ENCODE measurements around the gene KCTD8.

Gene KCTD8

DNA sequence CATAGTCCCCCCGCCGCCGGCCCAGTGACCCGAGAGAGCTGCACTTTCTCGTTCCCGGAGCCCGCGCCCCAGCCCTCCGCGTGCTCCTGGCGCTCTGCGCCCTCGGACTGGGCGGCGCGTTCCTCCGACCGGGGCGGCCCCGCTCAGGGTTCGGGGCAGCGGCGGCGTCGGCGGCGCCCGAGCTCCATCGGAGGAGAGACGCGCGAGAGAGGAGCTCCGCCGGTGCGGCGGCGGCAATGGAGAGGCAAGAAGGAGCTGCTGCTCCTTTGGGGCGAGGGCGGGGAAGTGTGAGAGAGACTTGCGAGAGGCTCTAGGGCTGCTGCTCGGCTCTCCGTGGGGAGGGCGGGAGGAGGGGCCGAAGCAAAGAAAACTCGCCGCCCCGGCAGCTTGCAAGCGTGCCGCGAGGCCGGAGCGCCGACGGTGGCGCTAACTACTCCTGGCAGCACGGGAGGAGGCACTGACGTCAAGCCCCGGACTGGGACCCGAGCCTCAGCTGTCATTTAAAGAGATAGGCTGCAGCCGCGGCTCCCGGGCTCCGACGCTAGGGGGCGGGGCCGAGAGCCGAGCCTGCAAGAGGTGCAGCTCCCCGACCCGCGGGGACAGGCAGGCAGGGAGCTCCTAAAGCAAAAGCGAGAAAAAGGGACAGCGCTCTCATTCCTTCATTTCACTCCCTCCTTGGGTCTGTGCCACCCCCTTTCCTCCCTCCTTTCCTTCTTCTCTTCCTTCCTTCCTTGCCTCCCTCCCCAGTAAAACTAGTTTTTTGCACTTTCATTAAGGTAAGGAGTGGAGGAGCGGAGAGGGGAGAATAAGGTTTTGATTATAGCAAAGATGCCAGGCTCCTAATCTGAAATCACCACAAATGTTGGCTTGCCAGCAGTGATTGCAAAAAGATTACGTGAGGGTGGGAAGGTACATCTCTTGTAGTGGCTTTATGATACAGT lies at the start of gene KCTD8:
Gene KCTD8, minus strand, starts transcription at position 289 of the 941 bp plus-strand sequence.
- peak; percentile 2 for DNase-seq

DNA sequence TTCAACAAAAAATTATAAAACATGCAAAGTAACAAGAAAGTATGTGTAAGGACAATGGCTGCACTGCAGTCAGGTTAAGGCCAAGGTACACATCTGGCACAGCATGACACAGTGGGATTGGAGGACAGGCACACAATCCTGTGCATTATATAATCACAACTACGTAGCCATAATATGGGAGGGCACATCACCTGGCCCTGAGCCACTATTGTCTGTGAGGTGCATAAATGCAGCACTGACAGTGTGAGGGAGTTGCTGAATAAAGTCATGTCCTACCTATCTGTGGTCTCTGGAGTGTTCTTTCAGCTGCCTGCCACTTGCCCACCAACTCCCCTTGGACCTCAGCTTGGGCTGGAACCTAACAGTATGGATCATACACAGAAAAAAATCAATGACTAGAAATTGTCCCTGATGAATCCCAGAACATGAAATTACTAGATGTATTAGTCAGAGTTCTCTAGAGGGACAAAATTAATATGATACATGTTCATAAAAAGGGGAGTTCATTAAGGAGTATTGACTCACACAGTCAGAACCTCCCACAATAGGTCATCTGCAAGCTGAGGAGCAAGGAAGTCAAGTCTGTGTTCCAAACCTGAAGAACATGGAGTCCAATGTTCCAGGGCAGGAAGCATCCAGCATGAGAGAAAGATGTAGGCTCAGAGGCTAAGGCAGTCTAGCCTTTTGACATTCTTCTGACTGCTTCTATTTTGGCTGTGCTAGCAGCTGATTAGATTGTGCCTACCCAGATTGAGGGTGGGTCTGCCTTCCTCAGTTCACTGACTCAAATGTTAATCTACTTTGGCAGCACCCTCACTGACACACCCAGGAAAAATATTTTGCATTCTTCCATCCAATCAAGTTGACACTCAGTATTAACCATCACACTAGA lies 46.4 kb upstream of the KCTD8 start:
- DNase-seq: no peak

DNA sequence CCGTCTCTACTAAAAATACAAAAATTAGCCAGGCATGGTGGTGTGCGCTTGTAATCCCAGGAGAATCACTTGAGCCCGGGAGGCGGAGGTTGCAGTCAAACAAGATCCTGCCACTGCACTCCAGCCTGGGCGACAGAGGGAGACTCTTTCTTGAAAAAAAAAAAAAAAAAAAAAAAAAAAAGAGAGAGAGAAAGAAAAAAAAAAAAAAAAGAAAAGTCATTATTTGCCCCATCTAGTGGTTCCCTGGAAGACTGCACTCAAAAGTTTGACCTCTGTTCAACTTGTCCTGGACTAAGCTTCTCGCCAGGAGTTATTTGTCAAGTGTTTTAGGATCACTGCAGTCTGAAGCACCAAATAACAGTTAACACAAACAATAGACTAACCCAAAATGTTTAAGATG lies 45.3 kb upstream of the KCTD8 start:
- no peak for DNase-seq

DNA sequence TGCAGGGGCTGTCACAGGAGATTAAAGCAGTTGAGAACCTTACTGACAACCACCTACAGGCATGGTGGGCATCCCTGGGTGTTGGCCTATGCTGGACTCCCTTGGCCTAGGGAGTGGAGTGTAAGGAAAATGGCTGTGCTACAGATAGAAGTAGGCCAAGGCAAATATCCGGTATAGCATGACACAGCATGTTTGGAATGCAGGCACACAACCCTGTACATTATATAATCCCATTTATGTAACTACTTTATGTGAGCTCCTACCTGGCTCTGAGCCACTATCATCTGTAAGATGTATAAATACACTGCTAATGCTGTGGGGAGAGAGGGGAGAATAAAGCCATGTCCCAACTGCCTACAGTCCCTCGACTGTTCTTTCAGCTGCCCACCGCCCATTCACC lies 38.7 kb upstream of the KCTD8 start:
- no peak for DNase-seq

DNA sequence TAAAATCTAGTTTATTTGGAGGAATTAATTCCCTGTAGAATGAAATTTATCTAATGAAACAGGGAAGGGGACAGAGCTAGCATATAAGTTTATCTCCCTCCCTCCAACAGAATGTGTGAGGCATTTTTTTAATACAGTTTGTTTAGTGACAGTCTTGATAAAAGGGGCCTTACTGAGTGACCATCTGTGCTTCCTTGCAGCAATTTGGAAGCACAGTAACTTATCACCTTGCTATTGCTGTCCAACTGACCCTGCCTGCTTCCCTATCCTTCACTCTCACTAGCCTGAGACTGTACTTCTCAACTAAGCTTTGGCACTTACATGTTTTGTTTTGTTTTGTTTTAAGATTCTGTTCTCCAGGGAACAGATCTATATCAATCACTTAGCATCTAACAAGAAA lies 31.1 kb upstream of the KCTD8 start:
- DNase-seq: no peak

DNA sequence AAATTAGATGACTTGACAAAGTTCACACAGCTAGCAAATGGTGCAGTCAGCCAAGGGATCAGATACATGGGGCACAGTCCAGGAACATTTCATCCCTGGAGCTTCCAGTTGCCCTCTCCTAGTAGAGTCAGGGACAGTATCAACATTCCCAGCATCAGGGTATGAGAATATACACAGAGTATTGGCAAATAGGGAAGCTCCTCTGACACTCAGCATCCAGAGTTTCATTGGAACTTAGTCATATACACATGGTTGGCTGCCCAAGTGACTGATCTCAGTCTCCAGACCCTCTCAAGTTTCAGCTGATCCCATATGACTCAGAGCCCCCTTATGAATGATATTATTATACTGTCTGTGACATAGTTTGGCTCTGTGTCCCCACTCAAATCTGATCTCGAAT lies 13.7 kb upstream of the KCTD8 start:
- DNase-seq: no peak

DNA sequence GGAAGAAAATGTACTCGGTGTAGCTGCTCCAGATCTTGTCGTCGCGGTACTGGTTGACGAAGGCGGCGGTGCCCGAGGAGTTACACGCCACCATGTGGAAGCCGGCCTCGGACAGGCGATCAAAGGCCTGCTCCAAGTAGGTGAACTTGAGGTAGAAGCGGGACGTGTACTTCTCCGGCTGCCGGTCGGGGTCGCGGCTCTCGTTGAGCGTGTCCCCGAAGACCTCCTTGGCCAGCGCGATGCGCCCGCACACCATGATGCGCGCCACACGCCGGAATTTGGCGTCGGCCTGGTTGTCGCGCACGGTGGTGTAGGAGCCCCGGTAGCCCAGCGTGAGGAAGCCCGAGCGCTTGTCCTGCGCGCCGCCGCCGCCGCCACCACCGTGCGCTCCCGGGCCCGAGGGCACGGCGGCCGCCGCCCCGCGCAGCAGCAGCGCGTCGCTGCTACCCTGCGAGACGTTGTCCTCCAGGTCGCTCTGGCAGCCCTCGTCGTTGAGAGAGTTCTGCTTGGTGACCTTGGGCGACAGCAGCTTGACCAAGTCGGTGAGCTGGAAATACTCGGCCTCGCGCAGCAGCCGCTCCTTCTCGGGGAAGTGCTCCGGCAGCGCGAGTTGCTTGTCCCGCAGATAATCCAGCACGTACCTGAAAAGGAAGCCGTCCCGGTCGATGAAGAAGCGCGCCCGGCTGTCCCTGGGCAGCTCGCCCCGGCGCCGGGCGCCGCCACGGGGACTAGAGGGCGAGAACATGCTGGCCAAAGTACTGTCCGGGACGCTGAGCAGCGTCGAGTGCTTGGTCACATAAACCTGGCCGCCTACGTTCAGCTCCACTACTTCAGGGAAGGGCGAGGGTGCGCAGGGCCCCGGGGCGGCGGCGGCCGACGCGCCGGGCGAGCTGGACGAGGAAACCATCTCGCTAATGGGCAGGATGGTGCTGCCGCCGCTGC lies 775 bp downstream of the KCTD8 start:
- DNase-seq: no peak

DNA sequence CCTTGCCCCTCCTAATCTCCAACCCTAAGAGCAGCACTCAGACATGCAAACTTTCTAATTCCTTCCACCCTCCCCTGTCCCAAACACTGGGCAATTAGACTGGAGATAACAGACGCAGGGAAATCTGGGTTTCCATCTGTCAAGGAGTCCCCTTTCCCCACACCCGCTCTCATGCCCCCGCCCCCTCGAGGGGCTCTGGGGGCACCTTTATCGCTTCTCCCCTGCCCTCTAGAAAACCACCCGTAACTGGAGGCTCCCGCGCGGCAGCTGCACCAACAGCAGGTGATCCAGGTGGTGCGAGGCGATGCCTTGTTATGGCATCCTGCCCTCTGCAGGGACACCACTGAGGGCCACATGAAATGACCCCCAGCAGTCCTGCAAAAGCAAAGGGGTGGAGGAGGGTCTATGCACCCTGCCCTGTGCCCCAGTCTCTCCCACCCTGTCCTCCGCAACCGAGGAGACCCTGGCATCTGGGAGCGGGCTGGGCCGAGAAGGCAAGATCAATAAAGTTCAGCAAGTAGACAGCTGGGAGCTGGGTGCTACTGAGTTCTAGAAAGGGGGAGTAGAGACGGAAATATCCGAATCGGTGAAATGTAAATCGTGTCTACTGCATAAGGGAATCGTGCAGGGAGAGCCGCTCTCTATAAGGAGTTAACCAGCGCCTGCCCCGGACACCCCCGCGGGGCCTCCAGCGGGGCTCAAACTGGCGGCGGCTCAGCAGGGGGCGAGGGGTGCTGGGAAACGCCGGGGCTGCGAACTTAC lies 1.6 kb downstream of the KCTD8 start:
- DNase-seq: no peak

DNA sequence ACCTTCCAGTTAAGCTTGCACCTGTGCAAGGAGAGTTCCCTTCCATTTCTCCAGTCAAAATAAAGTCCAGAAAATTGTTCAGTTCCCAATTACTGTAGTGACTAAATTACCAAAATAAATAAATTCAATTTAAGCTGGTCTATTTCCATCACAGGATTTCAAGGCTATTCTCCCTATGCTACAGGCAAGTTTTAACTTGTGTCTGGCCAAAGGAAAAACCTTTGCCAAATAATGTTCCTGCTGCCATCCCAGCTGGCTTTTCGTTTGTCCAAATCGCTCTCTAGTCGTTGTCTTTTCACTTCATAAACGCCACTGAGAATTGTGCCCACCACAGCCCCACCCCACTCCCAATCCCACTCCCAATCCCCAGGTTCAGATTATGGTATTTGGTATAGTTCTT lies 2.4 kb downstream of the KCTD8 start:
- no peak for DNase-seq

DNA sequence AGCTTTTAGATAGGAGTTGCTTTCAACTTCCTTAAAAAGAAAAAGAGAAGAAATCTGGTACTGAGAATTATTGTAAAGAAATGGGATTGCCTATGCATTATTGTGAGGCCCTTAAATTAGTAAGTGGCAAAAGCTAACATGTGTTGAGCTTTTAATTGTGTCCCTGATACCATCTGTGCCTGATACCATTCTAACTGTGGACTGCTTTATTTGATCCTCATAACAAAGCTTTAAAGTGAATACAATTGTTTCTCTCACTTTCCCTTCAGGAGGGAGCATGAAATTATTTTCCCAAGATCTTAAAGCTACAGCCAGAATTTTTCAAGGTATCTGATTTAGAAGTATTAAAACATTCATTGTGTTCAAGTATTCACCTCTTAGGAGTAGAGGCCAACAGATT lies 9.9 kb downstream of the KCTD8 start:
- no peak for DNase-seq

DNA sequence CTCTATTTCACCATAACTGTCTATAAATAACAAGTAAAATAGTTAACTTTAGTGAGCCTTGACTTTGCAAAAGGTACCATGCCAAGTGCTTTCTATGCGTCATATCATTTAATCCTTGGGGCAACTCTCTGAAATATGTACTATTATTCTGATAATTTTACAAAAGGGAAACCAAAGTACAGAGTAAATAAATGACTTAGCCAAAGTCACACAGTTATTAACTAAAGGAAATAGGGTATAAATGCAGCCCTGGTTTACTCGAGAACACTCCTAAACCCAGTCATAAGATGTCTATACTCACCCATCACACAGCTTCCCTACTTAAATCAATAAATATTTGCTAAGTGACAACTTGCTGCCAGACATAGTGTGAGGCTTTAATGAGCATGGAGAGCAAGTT lies 14.4 kb downstream of the KCTD8 start:
- DNase-seq: no peak

DNA sequence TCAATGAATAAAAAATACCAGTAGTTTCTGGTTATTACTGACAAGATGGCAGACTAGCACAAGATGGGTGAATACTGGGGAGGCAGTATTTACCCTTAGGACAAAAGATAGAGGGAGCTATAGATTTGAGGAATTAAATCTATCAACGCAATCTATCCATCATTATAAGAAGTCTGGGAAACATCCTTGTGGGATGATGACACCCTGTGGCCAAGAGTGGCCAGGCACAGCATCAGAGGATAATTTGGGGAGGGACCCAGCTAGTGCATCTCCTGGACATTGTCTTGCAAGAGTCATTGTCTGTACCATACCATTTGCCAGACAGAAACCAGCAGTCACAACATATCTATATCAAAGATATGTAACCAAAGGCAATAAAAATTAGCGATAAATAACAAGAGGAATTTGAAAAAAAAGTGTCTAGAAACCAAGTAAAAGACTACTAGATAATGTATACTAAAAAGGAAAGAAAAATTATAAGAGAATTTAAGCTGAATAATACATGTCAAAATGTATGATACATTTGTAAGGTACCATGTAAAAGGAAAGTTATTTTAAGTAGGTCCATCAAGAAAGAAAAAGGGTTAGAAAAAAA lies 22.9 kb downstream of the KCTD8 start:
- no peak for DNase-seq

DNA sequence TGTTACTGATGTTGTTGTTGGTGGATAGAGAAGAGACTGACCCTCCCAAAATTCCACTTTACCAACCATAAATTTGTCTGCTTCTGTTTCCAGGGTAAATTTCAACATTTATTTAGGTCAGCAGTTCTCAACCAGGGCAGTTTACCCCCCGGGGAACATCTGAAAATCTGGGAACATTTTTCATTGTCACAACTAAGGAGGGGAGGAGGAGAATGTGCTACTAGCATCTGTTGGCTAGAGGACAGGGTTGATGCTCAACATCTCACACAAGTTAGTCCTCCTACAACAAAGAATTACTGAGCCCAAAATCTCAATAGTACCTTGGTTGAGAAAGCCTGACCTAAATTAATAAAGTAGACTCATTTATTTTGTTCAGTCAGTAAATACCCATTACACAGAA lies 25.7 kb downstream of the KCTD8 start:
- no peak for DNase-seq

DNA sequence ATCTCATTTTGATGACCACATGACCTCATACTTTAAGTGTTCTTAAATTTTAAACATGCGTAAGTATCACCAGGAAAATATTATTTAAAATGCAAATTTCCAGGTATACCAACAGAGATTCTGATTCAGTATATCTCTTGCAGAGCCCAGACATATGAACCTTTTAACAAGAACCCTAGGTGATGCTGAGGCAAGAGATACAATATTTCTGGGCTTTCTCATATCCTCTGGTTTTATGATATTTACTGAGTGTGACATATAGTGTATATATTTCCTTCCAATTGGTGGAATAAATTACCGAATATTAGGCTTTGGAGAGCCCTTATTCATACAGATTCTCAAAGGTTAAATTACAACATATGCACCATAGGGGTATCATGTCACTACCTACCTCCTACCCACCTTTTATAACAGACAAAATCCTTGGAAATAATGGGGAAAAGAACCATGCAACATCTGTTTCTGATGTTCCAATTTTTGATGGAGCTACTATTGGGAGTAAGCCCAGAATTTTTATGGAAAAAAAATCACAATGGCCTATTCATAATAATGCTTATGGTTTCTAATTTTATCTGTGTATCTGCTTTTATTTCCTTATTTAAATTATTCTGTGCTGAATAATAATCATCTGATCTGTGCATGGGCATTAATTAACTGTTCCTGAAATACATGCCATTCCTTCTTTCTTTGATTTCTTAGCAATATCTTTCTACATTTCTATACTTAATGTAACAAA lies 27.1 kb downstream of the KCTD8 start:
- no peak for DNase-seq

DNA sequence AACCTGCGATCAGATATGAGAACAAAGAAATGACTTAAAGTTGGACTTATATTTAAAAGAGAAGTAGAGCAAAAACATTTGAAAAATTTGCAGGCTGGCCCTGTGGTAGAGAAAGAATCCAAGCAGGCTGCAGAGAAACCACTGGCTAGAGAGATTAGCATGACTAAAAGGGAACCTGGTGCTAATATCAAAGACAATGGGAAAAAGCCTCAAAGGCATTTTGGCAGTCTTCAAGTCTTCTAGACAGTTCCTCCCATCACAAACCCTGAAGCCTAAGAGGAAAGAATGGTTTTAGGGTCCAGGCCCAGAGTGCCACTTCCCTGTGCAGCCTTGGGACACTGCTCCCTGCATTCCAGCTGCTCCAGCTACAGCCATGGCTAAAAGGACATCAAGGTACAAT lies 33.4 kb downstream of the KCTD8 start:
- no peak for DNase-seq

DNA sequence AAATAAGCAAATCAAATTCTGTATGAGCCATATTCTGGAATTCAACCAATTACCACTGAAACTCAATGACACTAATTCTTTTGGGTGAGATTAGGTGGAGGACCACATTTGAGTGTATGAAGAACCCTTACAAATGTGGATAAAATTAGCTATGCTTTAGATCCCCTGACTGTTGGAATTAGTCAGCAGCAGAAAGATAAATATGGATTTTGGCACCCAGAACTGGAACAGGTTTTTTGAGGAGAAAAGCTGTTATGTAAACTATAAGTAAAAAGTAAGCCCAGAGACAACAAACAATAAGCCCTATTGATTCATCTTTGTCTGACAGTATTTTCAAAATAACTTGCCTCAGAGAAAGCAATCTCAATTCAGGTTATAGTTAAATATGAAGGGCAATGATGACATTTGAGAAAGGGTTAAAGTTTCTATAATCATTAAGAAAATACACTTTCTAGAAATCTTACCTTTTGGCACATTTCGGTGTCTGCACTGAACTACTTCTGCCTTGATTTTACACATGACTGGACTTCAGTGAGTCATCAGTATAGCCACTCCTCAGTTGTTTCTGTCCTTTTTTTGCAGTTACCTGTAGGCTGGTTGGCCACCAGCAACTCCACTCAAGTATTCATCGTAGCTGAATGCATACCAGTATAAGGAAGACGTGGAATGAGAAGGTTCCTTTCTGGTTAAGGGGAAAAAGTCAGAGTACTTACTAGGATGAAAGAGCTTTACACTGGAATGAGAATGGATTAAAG lies 80.0 kb downstream of the KCTD8 start:
- DNase-seq: no peak

DNA sequence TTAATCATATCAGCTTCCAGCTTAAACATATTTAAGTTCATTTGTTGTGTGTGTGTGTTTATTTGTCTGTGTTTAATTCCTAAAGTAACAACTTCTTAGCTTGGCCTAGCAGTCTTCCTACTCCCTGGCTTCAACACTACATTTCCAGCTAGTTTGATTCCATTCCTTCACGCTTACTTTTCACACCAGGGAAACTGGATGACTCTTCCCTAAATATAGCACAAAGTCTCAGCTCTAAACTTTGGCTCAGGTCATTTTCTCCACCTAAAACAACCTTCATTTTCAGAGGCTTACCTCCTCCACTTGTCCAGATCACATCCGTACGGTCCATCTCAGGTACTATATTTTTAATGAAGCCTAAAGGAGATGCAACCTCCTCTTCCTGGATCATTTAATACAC lies 94.4 kb downstream of the KCTD8 start:
- no peak for DNase-seq

DNA sequence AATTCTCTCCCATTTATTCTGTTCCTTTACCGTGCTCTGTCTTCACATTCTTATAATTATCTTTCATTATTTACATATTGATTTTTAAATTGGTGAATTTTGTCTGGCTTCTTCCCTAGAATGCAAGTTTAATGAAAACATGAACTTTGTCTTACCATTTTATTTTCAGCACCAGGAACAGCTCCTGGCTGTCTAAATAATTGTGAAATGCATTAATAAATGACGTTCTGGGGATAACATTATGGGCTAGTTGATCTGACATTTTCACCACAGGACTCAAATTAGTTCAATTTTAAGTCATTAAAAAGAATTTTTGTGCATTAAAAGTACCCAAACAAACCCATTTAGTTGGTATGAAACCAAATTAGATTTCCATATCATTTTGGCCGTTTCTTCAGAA lies 97.5 kb downstream of the KCTD8 start:
- DNase-seq: no peak

DNA sequence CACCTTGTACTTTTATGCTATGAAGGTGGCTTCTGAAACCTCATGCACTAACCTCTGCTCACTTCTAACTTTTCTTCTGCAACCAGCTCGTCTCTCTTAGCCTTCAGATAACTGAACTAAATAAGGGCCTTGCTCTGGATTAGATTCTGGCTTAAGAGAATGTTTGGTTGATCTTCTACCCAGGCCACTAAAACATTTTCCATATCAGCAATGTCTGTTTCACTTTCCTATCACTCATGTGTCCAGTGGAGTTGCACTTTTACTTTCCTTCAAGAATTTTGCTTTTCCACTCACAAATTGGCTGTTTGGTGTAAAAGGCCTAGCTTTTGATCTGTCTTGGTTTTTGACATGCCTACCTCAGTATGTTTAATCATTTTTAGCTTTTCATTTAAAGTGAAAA lies 105.8 kb downstream of the KCTD8 start:
- no peak for DNase-seq

DNA sequence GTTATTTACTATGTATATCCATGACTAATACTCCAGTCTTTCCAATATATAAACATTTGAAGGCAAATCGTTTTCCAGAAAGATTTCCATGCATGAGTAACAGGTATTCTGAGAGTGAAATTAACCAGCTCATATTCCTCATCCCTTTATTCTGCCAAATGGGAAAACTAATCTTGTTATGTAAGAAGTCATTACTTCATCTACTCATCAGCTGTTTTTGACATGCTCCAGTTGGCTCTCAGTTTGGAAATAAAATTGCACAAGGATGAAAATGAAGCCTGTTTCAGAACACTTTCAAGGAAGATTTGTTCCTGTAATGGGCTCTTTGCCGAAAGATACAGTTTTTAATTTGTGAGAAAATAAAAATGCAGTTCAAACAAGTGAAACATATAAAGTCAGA lies 121.9 kb downstream of the KCTD8 start:
- DNase-seq: no peak

Measured in NCI-H1436 treated with DMSO at 0.1 percent for 48 hours (cell line).